Neural crest cell (in vitro differentiated cells): ENCODE data around the gene KCNK1. TPM values are rescaled to one million over a fixed set of nuclear protein-coding genes. Genes with fewer than 3 reads are reported as not detected.
"Not testable (repeated sequence)": the region's sequence is repeated elsewhere in the genome, so short reads cannot be mapped to it uniquely, and the experiment has no call there.

ENCODE experiments used
- DNase-seq: peaks from one replicate; pipeline ENCODE4 v3.0.0; 2021; ENCODE audit warnings: low read depth, mixed read lengths, low spot score
- H3K27ac Mint-ChIP-seq: one replicate; pipeline ENCODE4 v1.8.0; 2021; ENCODE audit warnings: mild to moderate bottlenecking, mixed read lengths; ENCODE audit not compliant: unreplicated experiment
- H3K27me3 Mint-ChIP-seq: 2 replicates; pipeline ENCODE4 v1.8.0; 2021; ENCODE audit warnings: low read depth, mild to moderate bottlenecking, mixed read lengths
- H3K36me3 Mint-ChIP-seq: 2 replicates; pipeline ENCODE4 v1.8.0; 2021; ENCODE audit warnings: low read depth, mild to moderate bottlenecking, mixed read lengths
- H3K4me1 Mint-ChIP-seq: 2 replicates; pipeline ENCODE4 v1.8.0; 2021; ENCODE audit warnings: mixed read lengths
- H3K4me3 Mint-ChIP-seq: one replicate; pipeline ENCODE4 v1.8.0; 2021; ENCODE audit warnings: mild to moderate bottlenecking, mixed read lengths
- H3K9me3 Mint-ChIP-seq: 2 replicates; pipeline ENCODE4 v1.8.0; 2021; ENCODE audit warnings: mixed read lengths
- CTCF ChIP-seq: fragments of 200-600 bp; sonication (generic); conservative IDR thresholded peaks from 2 replicates; pipeline ENCODE4 v1.5.0; 2021; ENCODE audit warnings: antibody characterized with exemption, mild to moderate bottlenecking
- total RNA-seq: library from RNA; stranded (reverse); gene quantifications from 2 replicates; pipeline ENCODE4 v1.2.1, GENCODE V29; 2021

Gene KCNK1
- total RNA-seq, 1 donor from 2014 or later, result 0.56 TPM

- H3K36me3 Mint-ChIP-seq, result no peaks in the 10 kb centered on the region
- H3K27me3 Mint-ChIP-seq, result no peaks in the 10 kb centered on the region
- no peak overlapping the region for H3K27ac Mint-ChIP-seq
- H3K4me1 Mint-ChIP-seq, result no peaks in the 10 kb centered on the region
- DNase-seq, result no peak
- H3K4me3 Mint-ChIP-seq, result no peak overlapping the region
- peaks cover 3% of the 10 kb centered on the region for H3K9me3 Mint-ChIP-seq
- TF ChIP-seq CTCF, result no peak
These were observed 65.9 kb downstream of the KCNK1 start for GRCh38 chr1:233679591-233680373.

- no peaks in the 10 kb centered on the region for H3K4me1 Mint-ChIP-seq
- DNase-seq, result no peak
These were observed 67.4 kb downstream of the KCNK1 start for GRCh38 chr1:233681285-233681684.

GRCh38 chr1:233686653-233687052 is 72.7 kb downstream of the KCNK1 start:
- H3K4me1 Mint-ChIP-seq, H3K36me3 Mint-ChIP-seq, H3K27ac Mint-ChIP-seq, H3K4me3 Mint-ChIP-seq, DNase-seq, H3K9me3 Mint-ChIP-seq, H3K27me3 Mint-ChIP-seq: not testable (repeated sequence)

More at GRCh38 chr1:233681285-233681684, 67.4 kb downstream of the KCNK1 start:
- Mint-ChIP-seq H3K4me3 (no peak overlapping the region), H3K9me3 (peaks cover 3% of the 10 kb centered on the region), H3K36me3 (no peaks in the 10 kb centered on the region), H3K27ac (no peak overlapping the region), H3K27me3 (no peaks in the 10 kb centered on the region)
- TF ChIP-seq CTCF, result no peak

- TF ChIP-seq CTCF, result no peak
- Mint-ChIP-seq H3K4me3 (no peak overlapping the region), H3K27ac (no peak overlapping the region), H3K9me3 (no peaks in the 10 kb centered on the region), H3K36me3 (no peaks in the 10 kb centered on the region), H3K4me1 (no peaks in the 10 kb centered on the region), H3K27me3 (no peaks in the 10 kb centered on the region)
- no peak for DNase-seq
These were observed 75.3 kb downstream of the KCNK1 start for GRCh38 chr1:233689017-233689747.

DNA sequence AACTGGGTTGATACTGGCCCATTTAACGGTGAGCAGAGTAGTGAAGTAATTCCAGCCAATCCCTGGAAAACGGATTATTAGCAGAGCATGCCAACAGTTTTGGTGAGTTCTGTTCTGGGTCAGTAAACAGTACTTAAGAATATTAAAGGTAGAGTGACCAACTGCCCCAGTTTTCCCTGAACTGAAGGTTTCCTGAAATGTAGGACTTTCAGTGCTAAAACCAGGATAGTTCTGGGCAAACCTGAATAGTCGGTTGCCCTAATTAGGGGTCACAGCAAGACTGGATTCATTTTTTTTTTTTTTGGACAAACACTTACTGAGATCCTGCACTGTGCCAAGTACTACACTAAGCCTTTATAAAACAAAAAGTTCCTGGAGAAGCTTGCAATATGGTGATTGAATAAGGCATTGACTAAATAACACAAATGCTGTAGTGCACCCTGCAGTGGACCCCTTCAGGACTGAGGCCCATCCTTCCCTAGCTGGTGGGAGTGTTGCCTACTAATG is 75.9 kb downstream of the KCNK1 start:
- no peaks in the 10 kb centered on the region for H3K27me3 Mint-ChIP-seq
- no peaks in the 10 kb centered on the region for H3K9me3 Mint-ChIP-seq
- no peak overlapping the region for H3K27ac Mint-ChIP-seq
- no peaks in the 10 kb centered on the region for H3K4me1 Mint-ChIP-seq
- no peak overlapping the region for H3K4me3 Mint-ChIP-seq
- no peak for DNase-seq
- no peaks in the 10 kb centered on the region for H3K36me3 Mint-ChIP-seq
- TF ChIP-seq CTCF, result no peak

GRCh38 chr1:233695901-233696300 is 82.0 kb downstream of the KCNK1 start:
- Mint-ChIP-seq H3K27ac (no peak overlapping the region), H3K4me1 (no peaks in the 10 kb centered on the region), H3K36me3 (no peaks in the 10 kb centered on the region), H3K4me3 (no peak overlapping the region), H3K27me3 (no peaks in the 10 kb centered on the region), H3K9me3 (peaks cover 7% of the 10 kb centered on the region)
- no peak for TF ChIP-seq CTCF
- no peak for DNase-seq
